NCI-H345 treated with DMSO at 0.1 percent for 48 hours (cell line): Measurements from ENCODE around the gene FANCI.

Experiments
- DNase-seq: peaks from one replicate; lab custom pipeline; 2025; ENCODE audit not compliant: unreplicated experiment; lab: John Stamatoyannopoulos, UW

The FANCI gene

GRCh38 chr15:89359471-89360293 lies 115.9 kb downstream of the FANCI start:
- no peak for DNase-seq

DNA sequence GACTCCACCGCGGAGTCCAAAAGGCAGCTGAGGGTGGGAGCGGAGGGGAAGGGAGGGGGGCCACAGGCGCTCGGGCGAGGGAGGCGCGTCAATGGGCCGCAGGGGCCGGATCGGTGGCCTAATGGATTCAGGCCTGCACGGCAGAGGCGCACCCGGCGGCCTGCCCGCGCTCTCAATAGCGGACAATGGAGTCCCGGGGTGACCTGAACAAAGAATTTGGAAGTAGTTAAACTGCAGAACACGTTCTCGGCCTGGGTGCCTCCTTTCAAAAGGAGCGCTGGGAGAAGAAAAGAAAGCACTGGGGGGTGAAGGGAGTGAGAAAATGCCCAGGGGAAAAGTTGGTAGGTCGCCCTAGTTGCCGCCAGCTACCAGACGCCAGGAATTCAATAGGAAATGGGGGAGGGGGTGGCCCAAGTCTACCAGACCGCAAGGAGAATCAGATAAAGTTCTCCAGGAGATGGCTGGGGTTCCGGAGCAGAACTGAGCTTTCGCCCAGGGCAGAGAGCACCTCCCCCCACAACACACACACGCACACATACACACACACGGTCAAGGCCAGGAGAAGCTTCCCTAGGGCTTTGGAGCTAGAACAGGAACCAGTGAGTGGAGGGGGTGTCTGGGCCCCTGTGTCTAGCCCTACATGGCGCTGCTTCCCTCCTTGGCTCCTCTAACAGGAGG lies 116.7 kb downstream of the FANCI start:
- no peak for DNase-seq

DNA sequence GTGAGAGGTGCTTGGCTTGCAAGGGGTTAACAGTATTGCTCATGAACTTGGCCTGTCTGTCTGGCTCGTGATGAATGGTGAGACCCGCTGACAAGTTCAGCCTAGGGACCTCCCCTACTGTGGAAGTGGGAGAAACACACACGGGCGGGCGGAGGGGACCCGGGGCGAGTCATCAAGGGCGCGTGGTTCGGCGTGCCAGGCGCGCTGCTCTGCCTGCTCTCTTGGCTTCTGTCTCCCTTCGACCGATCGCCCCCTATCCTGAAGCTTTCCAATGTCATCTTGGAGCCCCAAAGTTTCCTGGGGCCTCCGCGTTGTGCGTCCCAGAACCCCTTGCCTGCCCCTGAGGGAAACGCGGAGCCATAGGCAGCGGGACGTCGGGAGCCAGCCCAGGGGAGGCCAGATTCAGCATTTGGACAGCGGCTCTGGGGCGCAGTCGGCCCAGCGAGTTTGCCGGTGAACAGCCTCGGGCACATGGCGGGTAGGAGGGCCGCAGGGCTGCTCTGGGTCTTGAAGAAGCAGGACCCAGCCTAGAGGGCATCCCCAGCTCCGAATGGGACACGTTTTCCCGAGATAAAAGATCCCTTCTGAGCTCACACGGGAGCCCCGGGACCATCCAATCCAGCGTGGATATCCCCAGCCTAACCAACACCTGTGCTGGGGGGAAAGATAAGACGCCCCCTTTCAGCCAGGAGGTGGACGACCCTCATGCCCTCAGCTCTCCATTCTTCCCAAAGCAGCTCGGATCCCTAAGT lies 117.8 kb downstream of the FANCI start:
- no peak for DNase-seq

DNA sequence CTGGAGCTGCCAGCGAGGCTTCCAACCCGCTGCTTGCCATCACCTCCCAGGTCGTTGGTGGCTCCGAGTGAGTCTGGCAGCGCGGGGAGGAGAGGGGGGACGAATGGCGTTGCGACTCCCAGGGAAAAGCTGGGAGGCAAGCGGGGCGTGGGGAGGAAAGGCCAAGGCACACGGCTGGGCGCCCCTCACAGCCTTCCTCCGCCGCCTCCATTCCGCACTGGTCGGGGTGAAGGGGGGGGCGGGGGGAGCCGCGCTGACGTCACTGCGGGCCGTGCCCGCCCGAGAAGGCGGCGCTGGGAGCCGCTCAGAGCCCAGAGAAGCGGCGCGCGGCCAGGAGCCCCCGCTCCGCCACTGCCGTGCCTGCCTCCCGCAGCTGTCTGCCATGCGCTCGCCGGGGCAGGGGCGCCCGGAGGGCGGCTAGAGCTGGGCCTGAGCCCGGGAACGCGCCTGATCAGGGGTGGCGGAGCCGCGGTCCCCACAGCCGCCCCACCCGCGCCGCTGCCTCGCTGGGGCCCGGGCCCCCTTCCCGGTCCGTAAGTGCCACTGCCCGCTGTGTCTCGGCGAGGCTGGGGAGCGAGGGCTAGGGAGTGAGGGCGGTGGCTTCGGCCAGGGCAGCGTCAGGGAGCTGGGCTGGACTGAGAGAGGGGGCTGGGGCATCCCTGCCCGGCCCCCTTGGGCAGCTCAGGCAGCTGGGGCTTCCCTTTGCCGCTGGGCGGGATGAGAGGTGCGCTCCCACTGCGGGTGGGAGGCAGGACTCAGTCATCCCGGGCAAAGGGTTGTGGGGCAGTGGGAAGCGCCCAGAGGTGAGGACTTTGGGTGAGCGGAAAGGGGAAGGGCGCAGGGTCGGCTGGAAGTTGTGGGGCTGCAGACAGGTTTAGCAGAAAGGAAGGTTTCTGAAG lies 118.7 kb downstream of the FANCI start:
- DNase-seq, result no peak

GRCh38 chr15:89363133-89363532 lies 119.4 kb downstream of the FANCI start:
- no peak for DNase-seq

DNA sequence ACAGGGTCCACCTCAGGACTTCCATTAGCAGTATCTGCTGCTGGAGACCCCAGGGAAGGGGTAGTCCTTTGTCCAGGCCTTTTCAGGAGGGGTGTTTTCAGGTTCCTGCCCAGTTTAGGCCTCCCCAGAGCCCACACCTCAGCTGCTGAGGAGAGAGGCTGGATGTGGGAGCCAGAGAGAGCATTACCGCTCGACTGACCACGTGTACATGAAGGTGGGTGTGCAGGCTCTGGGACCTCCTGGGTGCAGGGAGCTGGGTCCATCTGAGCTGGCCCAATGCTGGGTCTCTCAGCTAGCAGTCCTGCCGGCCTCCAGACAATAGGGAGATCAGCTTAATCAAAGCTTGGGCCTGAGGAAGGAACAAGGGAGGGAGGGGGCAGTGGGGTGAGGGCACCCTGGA lies 120.0 kb downstream of the FANCI start:
- DNase-seq, result no peak

GRCh38 chr15:89364341-89364740 lies 120.6 kb downstream of the FANCI start:
- DNase-seq, result no peak

DNA sequence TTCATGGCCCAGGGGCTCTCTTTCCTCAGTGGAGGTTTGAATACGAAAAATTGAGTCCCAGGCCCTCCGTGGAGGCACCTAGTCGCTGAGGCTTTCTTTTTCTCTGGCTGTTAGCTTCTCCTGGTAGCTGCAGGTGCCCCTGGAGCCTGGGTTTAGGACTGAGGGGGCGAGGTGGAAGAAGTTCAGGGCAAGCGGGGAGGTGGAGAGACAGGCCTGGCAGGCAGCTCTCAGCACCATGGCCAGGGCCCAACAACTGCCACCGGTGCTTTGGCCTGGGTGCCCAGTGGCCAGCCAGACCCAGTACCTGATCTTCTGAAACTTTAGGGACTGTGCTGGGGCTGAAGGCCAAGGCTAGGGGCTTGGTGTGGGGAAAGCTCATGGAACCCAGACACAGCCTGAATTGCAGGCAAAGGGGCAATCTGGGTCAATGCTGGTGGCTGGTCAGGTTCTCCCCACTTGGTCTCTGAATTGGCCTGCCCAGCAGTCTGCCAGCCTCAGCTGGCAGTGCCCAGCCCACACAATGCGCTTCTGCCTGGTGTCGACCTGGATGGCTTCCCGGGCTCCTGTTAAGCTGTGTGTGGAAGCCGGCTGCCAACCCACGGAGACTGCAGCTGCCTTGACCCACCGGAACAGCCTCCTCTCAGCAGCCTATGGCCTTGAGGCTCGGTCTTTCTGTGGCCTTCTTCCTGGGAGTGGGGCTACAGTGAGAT lies 121.1 kb downstream of the FANCI start:
- DNase-seq, result no peak

- DNase-seq, result no peak
These were observed 121.8 kb downstream of the FANCI start for GRCh38 chr15:89365462-89366065.
